HepG2 (cell line): Measurements from ENCODE around the gene CLRN2. TPM values are rescaled to one million over a fixed set of nuclear protein-coding genes. Genes with fewer than 3 reads are reported as not detected.

ENCODE experiments used
- AGO1 ChIP-seq: fragments of 200-400 bp; formaldehyde crosslinking; IDR thresholded peaks from 2 replicates; pipeline ENCODE4 v1.6.1; 2017; ENCODE audit warnings: mild to moderate bottlenecking, low read depth, low read length, moderate library complexity; ENCODE audit not compliant: poor library complexity, severe bottlenecking
- ARNT ChIP-seq: fragments of 450-650 bp; IDR thresholded peaks from 2 replicates; pipeline ENCODE4 v1.6.1; 2017
- BCL6 ChIP-seq: IDR thresholded peaks from 2 replicates; pipeline ENCODE4 v1.6.1; 2016; ENCODE audit warnings: missing genetic modification reagents, missing compliant biosample characterization
- CBX2 ChIP-seq, 2 experiments: fragments of 200-600 bp in 1 of 2; sonication (generic); formaldehyde crosslinking in 1 of 2; IDR thresholded peaks; 2 replicates each; pipeline versions ENCODE4 v1.7.0 to v1.8.1; 2018 to 2022; ENCODE audit warnings: low read depth in 2 of 2, low read length in 1 of 2, mild to moderate bottlenecking in 1 of 2, missing genetic modification reagents in 1 of 2
- CHD2 ChIP-seq: IDR thresholded peaks from 2 replicates; pipeline ENCODE4 v1.6.1; 2011; ENCODE audit warnings: low read depth, low read length, improper control_type of control experiment
- FOXK1 ChIP-seq: sonication (generic); formaldehyde crosslinking; IDR thresholded peaks from 2 replicates; pipeline ENCODE4 v1.4.0; 2020; ENCODE audit warnings: low read depth, missing genetic modification reagents, borderline replicate concordance
- IKZF1 ChIP-seq: fragments of 450-650 bp; IDR thresholded peaks from 2 replicates; pipeline ENCODE4 v1.7.1; 2016
- KMT2A ChIP-seq: sonication (generic); formaldehyde crosslinking; IDR thresholded peaks from 2 replicates; pipeline ENCODE4 v1.4.0; 2020; ENCODE audit warnings: missing genetic modification reagents
- MLLT10 ChIP-seq: sonication (generic); formaldehyde crosslinking; IDR thresholded peaks from 2 replicates; pipeline ENCODE4 v1.4.0; 2020; ENCODE audit warnings: missing genetic modification reagents
- PAF1 ChIP-seq: IDR thresholded peaks from 2 replicates; pipeline ENCODE4 v1.6.1; 2016; ENCODE audit warnings: missing genetic modification reagents, missing compliant biosample characterization
- POLR2G ChIP-seq: fragments of 200-400 bp; formaldehyde crosslinking; IDR thresholded peaks from 2 replicates; pipeline ENCODE4 v1.6.1; 2018; ENCODE audit warnings: mild to moderate bottlenecking, low read depth, low read length, moderate library complexity
- RARA ChIP-seq: IDR thresholded peaks from 2 replicates; pipeline ENCODE4 v1.6.1; 2016; ENCODE audit warnings: missing genetic modification reagents, missing compliant biosample characterization
- RBM22 ChIP-seq: fragments of 200-400 bp; formaldehyde crosslinking; optimal IDR thresholded peaks from 2 replicates; pipeline ENCODE3; 2017; ENCODE audit warnings: mild to moderate bottlenecking, low read length, moderate library complexity
- RFXANK ChIP-seq: IDR thresholded peaks from 2 replicates; pipeline ENCODE4 v1.6.1; 2016
- TBL1XR1 ChIP-seq: fragments of 150-350 bp; IDR thresholded peaks from 2 replicates; pipeline ENCODE4 v1.6.1; 2014; ENCODE audit warnings: borderline replicate concordance, low read length; ENCODE audit not compliant: partially characterized antibody
- TOPORS ChIP-seq: sonication (generic); formaldehyde crosslinking; IDR thresholded peaks from 2 replicates; pipeline ENCODE4 v1.8.0; 2023; ENCODE audit warnings: mild to moderate bottlenecking, missing genetic modification reagents
- ZBTB38 ChIP-seq: sonication (generic); formaldehyde crosslinking; IDR thresholded peaks from 2 replicates; pipeline ENCODE4 v1.5.1; 2020; ENCODE audit warnings: mild to moderate bottlenecking, missing genetic modification reagents
- ZFP41 ChIP-seq: sonication (generic); formaldehyde crosslinking; IDR thresholded peaks from 2 replicates; pipeline ENCODE4 v1.4.0; 2020; ENCODE audit warnings: mild to moderate bottlenecking, missing genetic modification reagents, borderline replicate concordance
- ZNF160 ChIP-seq: sonication (generic); formaldehyde crosslinking; IDR thresholded peaks from 2 replicates; pipeline ENCODE4 v1.8.0; 2022; ENCODE audit warnings: mild to moderate bottlenecking, inconsistent platforms, missing genetic modification reagents
- ZNF207 ChIP-seq: fragments of 450-650 bp; IDR thresholded peaks from 2 replicates; pipeline ENCODE4 v1.6.1; 2016; ENCODE audit warnings: antibody characterized with exemption, borderline replicate concordance
- ZNF557 ChIP-seq: sonication (generic); formaldehyde crosslinking; IDR thresholded peaks from 2 replicates; pipeline ENCODE4 v1.4.0; 2020; ENCODE audit warnings: missing genetic modification reagents
- ZNF580 ChIP-seq: IDR thresholded peaks from 2 replicates; pipeline ENCODE4 v1.6.1; 2016; ENCODE audit warnings: low read depth, borderline replicate concordance
- ZNF790 ChIP-seq: sonication (generic); formaldehyde crosslinking; IDR thresholded peaks from 2 replicates; pipeline ENCODE4 v1.8.0; 2022; ENCODE audit warnings: missing genetic modification reagents, mild to moderate bottlenecking, borderline replicate concordance
- ZUFSP ChIP-seq: sonication (generic); formaldehyde crosslinking; IDR thresholded peaks from 2 replicates; pipeline ENCODE4 v1.9.0; 2021; ENCODE audit warnings: missing genetic modification reagents, mild to moderate bottlenecking, borderline replicate concordance
- polyA plus RNA-seq, 8 experiments: library from polyadenylated mRNA; depleted of rRNA in 3 of 8; stranded (reverse) in 7 of 8; unstranded in 1 of 8; fragments of >200 nt; fragmentation: Illumina TruSeq in 4 of 8; extraction: Trizol in 4 of 8; gene quantifications; 2 replicates each; pipeline versions ENCODE4 v1.2.1 to v1.2.3, GENCODE V29; 2011 to 2016; ENCODE audit warnings: low read depth in 4 of 8, missing spikeins in 1 of 8, mixed read lengths in 1 of 8; ENCODE audit not compliant: insufficient read depth in 1 of 8
- total RNA-seq, 5 experiments: library from RNA; depleted of rRNA; stranded (reverse); fragments of >200 nt; fragmentation: Illumina TruSeq; extraction: Trizol; gene quantifications; 2 replicates each; pipeline ENCODE4 v1.2.3, GENCODE V29; 2016; ENCODE audit warnings: low read depth in 1 of 5
- TF ChIP-seq, protein P1 (sequence below): IDR thresholded peaks from 2 replicates; pipeline ENCODE4 v1.6.1; 2018; ENCODE audit warnings: missing genetic modification reagents
- TF ChIP-seq, protein P2 (sequence below): sonication (generic); formaldehyde crosslinking; IDR thresholded peaks from 2 replicates; pipeline ENCODE4 v1.4.0; 2020; ENCODE audit warnings: missing genetic modification reagents, mild to moderate bottlenecking, borderline replicate concordance

The CLRN2 gene
- total and polyA plus RNA-seq, 2 of the 13 experiments (the other 11 are each of a cell fraction or from before 2014, with no cell fraction given) = not detected

- TF ChIP-seq ZNF790 (CRISPR knock-in tag) (no peak), ZUFSP (CRISPR knock-in tag) (no peak), TOPORS (no peak), RARA (peak; percentile 94), MLLT10 (CRISPR knock-in tag) (no peak), BCL6 (peak; percentile 85), ZBTB38 (no peak), ZNF160 (CRISPR knock-in tag) (no peak), ZNF580 (CRISPR knock-in tag) (no peak), RBM22 (no peak), PAF1 (CRISPR knock-in tag) (no peak), ZNF557 (CRISPR knock-in tag) (no peak), AGO1 (no peak), ZFP41 (CRISPR knock-in tag) (no peak), ARNT (no peak), ZNF207 (no peak), POLR2G (no peak), FOXK1 (CRISPR knock-in tag) (peak; percentile 75; the same call in 1 of the 2 replicates), KMT2A (no peak), RFXANK (CRISPR knock-in tag) (no peak), CBX2 (IDR thresholded peaks at IDR 0.05; ENCODE audit: low read depth, low read length) (no peak), CBX2 (CRISPR knock-in tag; IDR thresholded peaks at IDR 0.05; ENCODE audit: low read depth) (no peak), TBL1XR1 (no peak), CHD2 (no peak), IKZF1 (no peak)
- TF ChIP-seq, protein P1, sequence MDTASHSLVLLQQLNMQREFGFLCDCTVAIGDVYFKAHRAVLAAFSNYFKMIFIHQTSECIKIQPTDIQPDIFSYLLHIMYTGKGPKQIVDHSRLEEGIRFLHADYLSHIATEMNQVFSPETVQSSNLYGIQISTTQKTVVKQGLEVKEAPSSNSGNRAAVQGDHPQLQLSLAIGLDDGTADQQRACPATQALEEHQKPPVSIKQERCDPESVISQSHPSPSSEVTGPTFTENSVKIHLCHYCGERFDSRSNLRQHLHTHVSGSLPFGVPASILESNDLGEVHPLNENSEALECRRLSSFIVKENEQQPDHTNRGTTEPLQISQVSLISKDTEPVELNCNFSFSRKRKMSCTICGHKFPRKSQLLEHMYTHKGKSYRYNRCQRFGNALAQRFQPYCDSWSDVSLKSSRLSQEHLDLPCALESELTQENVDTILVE (CRISPR knock-in tag) = no peak
- TF ChIP-seq, protein P2, sequence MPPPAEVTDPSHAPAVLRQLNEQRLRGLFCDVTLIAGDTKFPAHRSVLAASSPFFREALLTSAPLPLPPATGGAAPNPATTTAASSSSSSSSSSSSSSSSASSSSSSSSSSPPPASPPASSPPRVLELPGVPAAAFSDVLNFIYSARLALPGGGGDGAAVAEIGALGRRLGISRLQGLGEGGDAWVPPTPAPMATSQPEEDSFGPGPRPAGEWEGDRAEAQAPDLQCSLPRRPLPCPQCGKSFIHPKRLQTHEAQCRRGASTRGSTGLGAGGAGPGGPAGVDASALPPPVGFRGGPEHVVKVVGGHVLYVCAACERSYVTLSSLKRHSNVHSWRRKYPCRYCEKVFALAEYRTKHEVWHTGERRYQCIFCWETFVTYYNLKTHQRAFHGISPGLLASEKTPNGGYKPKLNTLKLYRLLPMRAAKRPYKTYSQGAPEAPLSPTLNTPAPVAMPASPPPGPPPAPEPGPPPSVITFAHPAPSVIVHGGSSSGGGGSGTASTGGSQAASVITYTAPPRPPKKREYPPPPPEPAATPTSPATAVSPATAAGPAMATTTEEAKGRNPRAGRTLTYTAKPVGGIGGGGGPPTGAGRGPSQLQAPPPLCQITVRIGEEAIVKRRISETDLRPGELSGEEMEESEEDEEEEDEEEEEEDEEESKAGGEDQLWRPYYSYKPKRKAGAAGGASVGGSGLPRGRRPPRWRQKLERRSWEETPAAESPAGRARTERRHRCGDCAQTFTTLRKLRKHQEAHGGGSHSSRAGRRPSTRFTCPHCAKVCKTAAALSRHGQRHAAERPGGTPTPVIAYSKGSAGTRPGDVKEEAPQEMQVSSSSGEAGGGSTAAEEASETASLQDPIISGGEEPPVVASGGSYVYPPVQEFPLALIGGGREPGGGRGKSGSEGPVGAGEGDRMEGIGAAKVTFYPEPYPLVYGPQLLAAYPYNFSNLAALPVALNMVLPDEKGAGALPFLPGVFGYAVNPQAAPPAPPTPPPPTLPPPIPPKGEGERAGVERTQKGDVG = no peak
Observed at GRCh38 chr4:17544205-17544604, 29.2 kb downstream of the CLRN2 start (continued).
